ENCODE results near the gene OPN4. TPM values are rescaled to one million over a fixed set of nuclear protein-coding genes. Genes with fewer than 3 reads are reported as not detected.

Gene OPN4
- total and polyA plus RNA-seq, 2 of the 8 experiments (the other 6 are each of a cell fraction or from before 2014, with no cell fraction given), result not detected

GRCh38 chr10:86693721-86694369, 39.5 kb downstream of the OPN4 start:
- WGBS, 2 experiments (ENCODE audit: extremely low coverage in 1 of 2, insufficient coverage in 1 of 2, insufficient read length in 1 of 2, insufficient replicate concordance in 2 of 2, low coverage in 1 of 2, low lambda C conversion rate in 2 of 2, missing lambda C conversion rate in 1 of 2), result 29% methylated on average over 10 of the region's 10 CpGs; no CpG with 5 or more reads in 1 of the 2 experiments

More at GRCh38 chr10:86693721-86694369, 39.5 kb downstream of the OPN4 start:
- no peaks in the 10 kb centered on the region for H3K23me2 ChIP-seq (ENCODE audit: low read depth, low read length)
- H3K14ac ChIP-seq (ENCODE audit: insufficient read length), result no peak overlapping the region
- 0 out of 7 replicates have a peak, but pooled peaks cover 0 to 3% (median 0%) of the 10 kb centered on the region in 4 experiments for H3K27me3 ChIP-seq (replicated peaks in 1 of 4; ENCODE audit: control insufficient read depth in 3 of 4, extremely low read depth in 1 of 4, insufficient read depth in 3 of 4, low read length in 3 of 4)
- H3K23ac ChIP-seq (ENCODE audit: insufficient read length), result no peak overlapping the region
- peak overlapping the region; percentile 71; the same call in 1 of the 2 replicates for H2AFZ ChIP-seq (ENCODE audit: low read length)
- POLR2A ChIA-PET (ENCODE audit: partially characterized antibody), result interaction anchor here (0.5 to 0.9 kb wide), 3 partner anchors 11 to 347 kb away, joined by 3 to 5 read pairs (median 4); no protein-coding TSS in a partner anchor
- TF ChIP-seq CTCF (IDR thresholded peaks at IDR 0.05; ENCODE audit: control extremely low read depth in 1 of 3, insufficient read depth in 1 of 3, low read depth in 1 of 3, low read length in 3 of 3), result peak; percentile 40 to 55 (median 50)
- TF ChIP-seq, protein P1, sequence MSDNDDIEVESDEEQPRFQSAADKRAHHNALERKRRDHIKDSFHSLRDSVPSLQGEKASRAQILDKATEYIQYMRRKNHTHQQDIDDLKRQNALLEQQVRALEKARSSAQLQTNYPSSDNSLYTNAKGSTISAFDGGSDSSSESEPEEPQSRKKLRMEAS (IDR thresholded peaks at IDR 0.05), result peak; percentile 27; the same call in 1 of the 2 replicates
- peak; percentile 54 to 57 for TF ChIP-seq RAD21 (IDR thresholded peaks at IDR 0.05 in 1 of 2, conservative IDR thresholded peaks at IDR 0.05 in 1 of 2; ENCODE audit: low read depth in 2 of 2, low read length in 2 of 2)
- 0 out of 2 replicates have a peak, but pooled peaks have one; percentile 15 for TF ChIP-seq TBP (IDR thresholded peaks at IDR 0.05; ENCODE audit: low read depth, low read length)
- no peak for TF ChIP-seq JUN (IDR thresholded peaks at IDR 0.05; ENCODE audit: low read depth, low read length)
- H2BK120ac ChIP-seq (replicated peaks; ENCODE audit: low read depth, low read length), result no peak overlapping the region
- H3K79me2 ChIP-seq (ENCODE audit: control insufficient read depth in 1 of 2, insufficient read depth in 2 of 2, low read length in 2 of 2), result no peaks in the 10 kb centered on the region
- H3K79me1 ChIP-seq (ENCODE audit: low read depth, low read length), result no peaks in the 10 kb centered on the region
- CTCF ChIA-PET (ENCODE audit: partially characterized antibody), result interaction anchor here (0.6 to 5.0 kb wide), 32 partner anchors 9 to 263 kb away, joined by 3 to 52 read pairs (median 5); partner anchors contain the start of gene MMRN2
- FAIRE-seq (no peak), DNase-seq (ENCODE audit: low read depth in 1 of 2, low spot score in 2 of 2) (peak in 1 of 2 experiments; percentile 74)
- H4K5ac ChIP-seq (ENCODE audit: insufficient read length, low read depth, low read length), result no peak overlapping the region
- peak overlapping the region; percentile 15 to 29; a peak in 1 of 4 replicates for H3K4me2 ChIP-seq (ENCODE audit: insufficient read depth in 1 of 2, low read depth in 2 of 2, low read length in 2 of 2)
- no peak overlapping the region; the same call in 1 of the 2 replicates for H4K8ac ChIP-seq (ENCODE audit: extremely low read depth, insufficient read depth, low read length)
- peak overlapping the region; percentile 10; the same call in 1 of the 2 replicates for H2BK5ac ChIP-seq (ENCODE audit: low read depth, low read length)
- H2AK5ac ChIP-seq (ENCODE audit: low read depth, low read length), result no peak overlapping the region
- no peak overlapping the region; a peak in 1 of 7 replicates for H3K9ac ChIP-seq (replicated peaks in 1 of 4; ENCODE audit: extremely low read depth in 1 of 4, low read depth in 3 of 4, low read length in 3 of 4)
- peak overlapping the region; percentile 83; the same call in 1 of the 2 replicates for H2BK15ac ChIP-seq (ENCODE audit: low read length)
- no peak overlapping the region; the same call in 1 of the 2 replicates for H2BK20ac ChIP-seq (ENCODE audit: low read length)
- H3K36me3 ChIP-seq (ENCODE audit: control insufficient read depth in 2 of 4, insufficient read depth in 4 of 4, low read length in 3 of 4), result no peaks in the 10 kb centered on the region
- H3K56ac ChIP-seq (replicated peaks; ENCODE audit: insufficient read length, low read depth, low read length), result no peak overlapping the region
- H4K91ac ChIP-seq (replicated peaks; ENCODE audit: insufficient read length, low read length), result no peak overlapping the region
- H3K27ac ChIP-seq (ENCODE audit: low read depth, low read length), result no peak overlapping the region
- peak overlapping the region; percentile 35; the same call in 1 of the 2 replicates for H2BK12ac ChIP-seq (ENCODE audit: low read depth, low read length)
- no peak overlapping the region for H3K4ac ChIP-seq (replicated peaks; ENCODE audit: insufficient read length, low read depth, low read length)
- peak overlapping the region; percentile 38 for H3K18ac ChIP-seq (ENCODE audit: extremely low read depth, low read length)
- no peak overlapping the region for H3K4me3 ChIP-seq (ENCODE audit: extremely low read depth in 1 of 4, insufficient read depth in 2 of 4, low read depth in 3 of 4, low read length in 4 of 4)
- H3K9me3 ChIP-seq (ENCODE audit: insufficient read depth in 2 of 2, low read depth in 1 of 2, low read length in 1 of 2), result no peaks in the 10 kb centered on the region
- peaks cover 3 to 15% (median 4%) of the 10 kb centered on the region in 4 experiments for H3K4me1 ChIP-seq (replicated peaks in 1 of 4; ENCODE audit: control insufficient read depth in 3 of 4, insufficient read depth in 4 of 4, low read length in 3 of 4)
- H4K20me1 ChIP-seq (replicated peaks in 1 of 2; ENCODE audit: control insufficient read depth in 1 of 2, insufficient read depth in 2 of 2, low read length in 2 of 2), result no peaks in the 10 kb centered on the region

Measured in H1 (cell line).